NCI-H146 treated with DMSO at 0.1 percent for 48 hours (cell line): ENCODE data around the gene RTRAF.

Experiments
- DNase-seq: peaks from one replicate; lab custom pipeline; 2025; ENCODE audit not compliant: unreplicated experiment; lab: John Stamatoyannopoulos, UW

The RTRAF gene

GRCh38 chr14:51989293-51990234 is at the start of gene RTRAF:
RTRAF (plus strand) TSS chr14:51989546; CDS start chr14:51989640, 94 bp downstream.
- peak; percentile 83 for DNase-seq

GRCh38 chr14:51939755-51940301 is 49.5 kb upstream of the RTRAF start:
- no peak for DNase-seq

- DNase-seq: no peak
Measured at GRCh38 chr14:51942971-51943370, 46.4 kb upstream of the RTRAF start.

- no peak for DNase-seq
Measured at GRCh38 chr14:51950007-51950406, 39.3 kb upstream of the RTRAF start.

GRCh38 chr14:51951656-51952055 is 37.7 kb upstream of the RTRAF start:
- DNase-seq: no peak

GRCh38 chr14:51954031-51954430 is 35.3 kb upstream of the RTRAF start:
- peak; percentile 76 for DNase-seq

- DNase-seq: peak; percentile 63
Measured at GRCh38 chr14:51954657-51955056, 34.7 kb upstream of the RTRAF start.

- no peak for DNase-seq
Measured at GRCh38 chr14:51957950-51958349, 31.4 kb upstream of the RTRAF start.

GRCh38 chr14:51959928-51960327 is 29.4 kb upstream of the RTRAF start:
- DNase-seq: no peak

GRCh38 chr14:51960866-51961265 is 28.5 kb upstream of the RTRAF start:
- DNase-seq: peak; percentile 39

GRCh38 chr14:51962711-51963110 is 26.6 kb upstream of the RTRAF start:
- no peak for DNase-seq

GRCh38 chr14:51963286-51963685 is 26.1 kb upstream of the RTRAF start:
- DNase-seq: no peak

- no peak for DNase-seq
Measured at GRCh38 chr14:51967521-51967920, 21.8 kb upstream of the RTRAF start.

GRCh38 chr14:51969852-51970540 is 19.4 kb upstream of the RTRAF start:
- DNase-seq: no peak

GRCh38 chr14:51972566-51972965 is 16.8 kb upstream of the RTRAF start:
- no peak for DNase-seq

GRCh38 chr14:51977075-51977474 is 12.3 kb upstream of the RTRAF start:
- no peak for DNase-seq

- DNase-seq: no peak
Measured at GRCh38 chr14:51978681-51979085, 10.7 kb upstream of the RTRAF start.

GRCh38 chr14:51979088-51979709 is 10.1 kb upstream of the RTRAF start:
- DNase-seq: peak; percentile 51

- DNase-seq: no peak
Measured at GRCh38 chr14:51981218-51981854, 8.0 kb upstream of the RTRAF start.

GRCh38 chr14:51988221-51988620 is 1.1 kb upstream of the RTRAF start:
- DNase-seq: peak; percentile 6

- no peak for DNase-seq
Measured at GRCh38 chr14:51990488-51990887, 1.1 kb downstream of the RTRAF start.
